ENCODE measurements around the gene MRTFA. TPM values are rescaled to one million over a fixed set of nuclear protein-coding genes. Genes with fewer than 3 reads are reported as not detected.
"Not testable (repeated sequence)": the region's sequence is repeated elsewhere in the genome, so short reads cannot be mapped to it uniquely, and the experiment has no call there.

Gene MRTFA
- total RNA-seq, 1 donor from 2014 or later, result 32.6 TPM

GRCh38 chr22:40553014-40553554, 83.4 kb downstream of the MRTFA start:
- no peak for DNase-seq

GRCh38 chr22:40552070-40552469, 84.4 kb downstream of the MRTFA start:
- no peak for DNase-seq

- DNase-seq, result no peak
These were observed 88.8 kb downstream of the MRTFA start for GRCh38 chr22:40547729-40548143.

- no peak for DNase-seq
These were observed 91.8 kb downstream of the MRTFA start for GRCh38 chr22:40544758-40545157.

- DNase-seq, result peak; percentile 5
These were observed 93.5 kb downstream of the MRTFA start for GRCh38 chr22:40542821-40543540.

GRCh38 chr22:40541300-40541699, 95.2 kb downstream of the MRTFA start:
- no peak for DNase-seq

- no peak for DNase-seq
These were observed 96.3 kb downstream of the MRTFA start for GRCh38 chr22:40540265-40540664.

GRCh38 chr22:40536149-40536548, 100.4 kb downstream of the MRTFA start:
- DNase-seq, result not testable (repeated sequence)

- DNase-seq, result no peak
These were observed 100.9 kb downstream of the MRTFA start for GRCh38 chr22:40535642-40536041.

GRCh38 chr22:40535189-40535512, 101.4 kb downstream of the MRTFA start:
- DNase-seq, result no peak

- DNase-seq, result no peak
These were observed 101.9 kb downstream of the MRTFA start for GRCh38 chr22:40534379-40535188.

- peak; percentile 65 for DNase-seq
These were observed 102.7 kb downstream of the MRTFA start for GRCh38 chr22:40533712-40534378.

GRCh38 chr22:40531951-40532900, 104.3 kb downstream of the MRTFA start:
- no peak for DNase-seq

- DNase-seq, result not testable (repeated sequence)
These were observed 106.1 kb downstream of the MRTFA start for GRCh38 chr22:40530391-40530790.

GRCh38 chr22:40529821-40530220, 106.7 kb downstream of the MRTFA start:
- DNase-seq, result no peak

- no peak for DNase-seq
These were observed 109.6 kb downstream of the MRTFA start for GRCh38 chr22:40526960-40527359.

GRCh38 chr22:40525250-40525884, 111.2 kb downstream of the MRTFA start:
- DNase-seq, result no peak

GRCh38 chr22:40524392-40525249, 111.9 kb downstream of the MRTFA start:
- DNase-seq, result no peak

- DNase-seq, result no peak
These were observed 114.4 kb downstream of the MRTFA start for GRCh38 chr22:40522141-40522540.

- DNase-seq, result no peak
These were observed 115.5 kb downstream of the MRTFA start for GRCh38 chr22:40521046-40521445.

Measured in skin of body (tissue), 2 donors.